ENCODE measurements around the gene PLEKHM3. TPM values are rescaled to one million over a fixed set of nuclear protein-coding genes. Genes with fewer than 3 reads are reported as not detected.

Gene PLEKHM3
- total RNA-seq, 1 experiment from 2014 or later, result 9.3 TPM

- TF ChIP-seq, protein P1, sequence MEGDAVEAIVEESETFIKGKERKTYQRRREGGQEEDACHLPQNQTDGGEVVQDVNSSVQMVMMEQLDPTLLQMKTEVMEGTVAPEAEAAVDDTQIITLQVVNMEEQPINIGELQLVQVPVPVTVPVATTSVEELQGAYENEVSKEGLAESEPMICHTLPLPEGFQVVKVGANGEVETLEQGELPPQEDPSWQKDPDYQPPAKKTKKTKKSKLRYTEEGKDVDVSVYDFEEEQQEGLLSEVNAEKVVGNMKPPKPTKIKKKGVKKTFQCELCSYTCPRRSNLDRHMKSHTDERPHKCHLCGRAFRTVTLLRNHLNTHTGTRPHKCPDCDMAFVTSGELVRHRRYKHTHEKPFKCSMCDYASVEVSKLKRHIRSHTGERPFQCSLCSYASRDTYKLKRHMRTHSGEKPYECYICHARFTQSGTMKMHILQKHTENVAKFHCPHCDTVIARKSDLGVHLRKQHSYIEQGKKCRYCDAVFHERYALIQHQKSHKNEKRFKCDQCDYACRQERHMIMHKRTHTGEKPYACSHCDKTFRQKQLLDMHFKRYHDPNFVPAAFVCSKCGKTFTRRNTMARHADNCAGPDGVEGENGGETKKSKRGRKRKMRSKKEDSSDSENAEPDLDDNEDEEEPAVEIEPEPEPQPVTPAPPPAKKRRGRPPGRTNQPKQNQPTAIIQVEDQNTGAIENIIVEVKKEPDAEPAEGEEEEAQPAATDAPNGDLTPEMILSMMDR (IDR thresholded peaks at IDR 0.05; ENCODE audit: insufficient read depth in 1 of 2, low read depth in 1 of 2, low read length in 1 of 2, severe bottlenecking in 1 of 2, unreplicated experiment in 1 of 2), result no peak
- no peaks in the 10 kb centered on the region for H3K27me3 ChIP-seq (replicated peaks; ENCODE audit: control insufficient read depth, insufficient read depth, low read length)
- ChIA-PET CTCF (no interaction called here), POLR2A (no interaction called here)
- no peaks in the 10 kb centered on the region for H3K36me3 ChIP-seq (ENCODE audit: control insufficient read depth, insufficient read depth, low read length)
- DNase-seq, result no peak
- H3K4me3 ChIP-seq (ENCODE audit: low read depth, low read length), result no peak overlapping the region
- Mint-ChIP-seq H3K4me1 (ENCODE audit: low read depth, unreplicated experiment) (peaks cover 24% of the 10 kb centered on the region), H3K27me3 (ENCODE audit: insufficient read depth, unreplicated experiment) (no peaks in the 10 kb centered on the region), H3K4me3 (ENCODE audit: unreplicated experiment) (no peak overlapping the region), H3K27ac (ENCODE audit: unreplicated experiment) (no peak overlapping the region), H3K36me3 (ENCODE audit: insufficient read depth, unreplicated experiment) (peaks cover 6% of the 10 kb centered on the region), H3K9me3 (ENCODE audit: unreplicated experiment) (no peaks in the 10 kb centered on the region)
- peaks cover 32% of the 10 kb centered on the region for H3K4me1 ChIP-seq
- H3K9me3 ChIP-seq, result no peaks in the 10 kb centered on the region
- BruUV-seq (replicated peaks), result no TSS peak
- intact Hi-C loops (cut with micrococcal nuclease; ENCODE audit: unreplicated experiment), result no loop called here
Observed at GRCh38 chr2:207901829-207902228, 123.5 kb downstream of the PLEKHM3 start.

- DNase-seq, result no peak
- Histone ChIP-seq H3K9me3 (no peaks in the 10 kb centered on the region), H3K27me3 (replicated peaks; ENCODE audit: control insufficient read depth, insufficient read depth, low read length) (no peaks in the 10 kb centered on the region), H3K4me1 (peaks cover 32% of the 10 kb centered on the region), H3K4me3 (ENCODE audit: low read depth, low read length) (no peak overlapping the region), H3K36me3 (ENCODE audit: control insufficient read depth, insufficient read depth, low read length) (no peaks in the 10 kb centered on the region)
- Mint-ChIP-seq H3K4me1 (ENCODE audit: low read depth, unreplicated experiment) (peaks cover 22% of the 10 kb centered on the region), H3K27ac (ENCODE audit: unreplicated experiment) (no peak overlapping the region), H3K36me3 (ENCODE audit: insufficient read depth, unreplicated experiment) (peaks cover 6% of the 10 kb centered on the region), H3K27me3 (ENCODE audit: insufficient read depth, unreplicated experiment) (no peaks in the 10 kb centered on the region), H3K9me3 (ENCODE audit: unreplicated experiment) (no peaks in the 10 kb centered on the region), H3K4me3 (ENCODE audit: unreplicated experiment) (no peak overlapping the region)
- intact Hi-C loops (cut with micrococcal nuclease; ENCODE audit: unreplicated experiment), result no loop called here
- ChIA-PET CTCF (no interaction called here), POLR2A (no interaction called here)
- BruUV-seq (replicated peaks), result no TSS peak
- TF ChIP-seq, protein P1 (IDR thresholded peaks at IDR 0.05; ENCODE audit: insufficient read depth in 1 of 2, low read depth in 1 of 2, low read length in 1 of 2, severe bottlenecking in 1 of 2, unreplicated experiment in 1 of 2), result no peak
Observed at GRCh38 chr2:207901401-207901800, 123.9 kb downstream of the PLEKHM3 start.

DNA sequence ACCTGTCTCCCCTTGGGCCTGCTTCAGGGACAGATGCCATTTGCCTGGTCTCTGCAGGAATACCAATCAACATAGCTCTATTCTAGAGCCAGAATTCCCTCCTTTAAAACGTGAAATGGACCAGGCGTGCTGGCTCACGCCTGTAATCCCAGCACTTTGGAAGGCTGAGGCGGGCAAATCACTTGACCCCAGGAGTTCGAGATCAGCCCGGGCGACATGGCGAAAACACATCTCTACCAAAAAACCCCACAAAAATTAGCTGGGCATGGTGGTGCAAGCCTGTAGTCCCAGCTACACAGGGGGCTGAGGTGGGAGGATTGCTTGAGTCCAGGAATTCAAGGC lies 127.0 kb downstream of the PLEKHM3 start:
- Mint-ChIP-seq H3K4me3 (ENCODE audit: unreplicated experiment) (no peak overlapping the region), H3K9me3 (ENCODE audit: unreplicated experiment) (no peaks in the 10 kb centered on the region), H3K36me3 (ENCODE audit: insufficient read depth, unreplicated experiment) (no peaks in the 10 kb centered on the region), H3K4me1 (ENCODE audit: low read depth, unreplicated experiment) (peaks cover 8% of the 10 kb centered on the region), H3K27ac (ENCODE audit: unreplicated experiment) (peak overlapping the region; percentile 36), H3K27me3 (ENCODE audit: insufficient read depth, unreplicated experiment) (no peaks in the 10 kb centered on the region)
- Histone ChIP-seq H3K4me1 (peaks cover 35% of the 10 kb centered on the region), H3K27me3 (replicated peaks; ENCODE audit: control insufficient read depth, insufficient read depth, low read length) (no peaks in the 10 kb centered on the region), H3K4me3 (ENCODE audit: low read depth, low read length) (no peak overlapping the region), H3K36me3 (ENCODE audit: control insufficient read depth, insufficient read depth, low read length) (no peaks in the 10 kb centered on the region), H3K9me3 (no peaks in the 10 kb centered on the region)
- BruUV-seq (replicated peaks), result no TSS peak
- DNase-seq, result no peak
- TF ChIP-seq, protein P1 (IDR thresholded peaks at IDR 0.05; ENCODE audit: insufficient read depth in 1 of 2, low read depth in 1 of 2, low read length in 1 of 2, severe bottlenecking in 1 of 2, unreplicated experiment in 1 of 2), result no peak
- intact Hi-C loops (cut with micrococcal nuclease; ENCODE audit: unreplicated experiment), result loop anchor here (5.0 kb wide), 2 partner anchors 54 to 74 kb away; no protein-coding TSS in a partner anchor
- ChIA-PET CTCF (interaction anchor here (0.5 to 1.8 kb wide), 5 partner anchors 19 to 142 kb away, joined by 3 to 10 read pairs (median 3); partner anchors contain the start of gene FZD5), POLR2A (no interaction called here)
